Measurements from ENCODE around the gene APOL3.

The APOL3 gene

GRCh38 chr22:36134182-36134581 lies 26.4 kb downstream of the APOL3 start:
- Histone ChIP-seq H3K9me3 (ENCODE audit: insufficient read depth, low read depth, low read length) (no peaks in the 10 kb centered on the region), H3K4me2 (ENCODE audit: low read depth, low read length, poor library complexity, severe bottlenecking) (no peak overlapping the region), H3K36me3 (ENCODE audit: insufficient read depth, low read length) (no peaks in the 10 kb centered on the region), H4K20me1 (ENCODE audit: insufficient read depth, low read length, poor library complexity, severe bottlenecking) (no peaks in the 10 kb centered on the region), H2AFZ (ENCODE audit: low read length) (no peak overlapping the region), H3K9me2 (replicated peaks; ENCODE audit: low read depth, low read length) (no peaks in the 10 kb centered on the region), H3K9ac (ENCODE audit: low read depth, low read length, poor library complexity, severe bottlenecking) (no peak overlapping the region), H3K27me3 (ENCODE audit: insufficient read depth, low read length, poor library complexity, severe bottlenecking) (no peaks in the 10 kb centered on the region), H3K79me2 (ENCODE audit: insufficient read depth, low read length) (no peaks in the 10 kb centered on the region), H3K4me3 (ENCODE audit: low read length, poor library complexity, severe bottlenecking) (no peak overlapping the region), H3K4me1 (ENCODE audit: insufficient read depth, low read length, poor library complexity, severe bottlenecking) (no peaks in the 10 kb centered on the region), H3F3A (ENCODE audit: low read depth) (no peaks in the 10 kb centered on the region)
- TF ChIP-seq EZH2phosphoT487 (IDR thresholded peaks at IDR 0.05; ENCODE audit: borderline replicate concordance) = no peak
- TF ChIP-seq CTCF (conservative IDR thresholded peaks at IDR 0.05; ENCODE audit: low read length) = no peak

DNA sequence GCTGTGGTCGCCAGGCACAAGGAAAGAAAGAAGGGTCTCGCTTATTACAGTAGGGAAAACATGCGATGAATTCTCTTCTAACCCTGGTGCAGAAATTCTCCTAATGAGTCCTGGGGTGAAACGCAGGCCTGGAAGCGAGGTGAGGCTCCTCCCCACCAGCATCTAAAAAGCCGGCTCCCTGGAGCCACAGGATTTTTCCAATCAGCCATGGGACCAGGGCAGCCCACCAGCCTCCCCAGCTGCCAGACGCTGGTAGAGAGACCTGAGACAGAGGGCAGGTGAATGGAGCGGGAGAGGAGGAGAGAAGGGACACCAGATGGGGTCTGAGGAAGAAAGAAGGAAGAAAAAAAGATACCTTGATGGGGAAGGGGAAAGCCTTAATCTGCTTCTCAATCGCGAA lies 28.6 kb downstream of the APOL3 start:
- Histone ChIP-seq H3K9ac (ENCODE audit: low read depth, low read length, poor library complexity, severe bottlenecking) (no peak overlapping the region), H3K4me1 (ENCODE audit: insufficient read depth, low read length, poor library complexity, severe bottlenecking) (no peaks in the 10 kb centered on the region), H3K79me2 (ENCODE audit: insufficient read depth, low read length) (no peaks in the 10 kb centered on the region), H3K9me3 (ENCODE audit: insufficient read depth, low read depth, low read length) (no peaks in the 10 kb centered on the region), H3K36me3 (ENCODE audit: insufficient read depth, low read length) (no peaks in the 10 kb centered on the region), H2AFZ (ENCODE audit: low read length) (no peak overlapping the region), H3K4me3 (ENCODE audit: low read length, poor library complexity, severe bottlenecking) (no peak overlapping the region), H3K27me3 (ENCODE audit: insufficient read depth, low read length, poor library complexity, severe bottlenecking) (no peaks in the 10 kb centered on the region), H3K9me2 (replicated peaks; ENCODE audit: low read depth, low read length) (no peaks in the 10 kb centered on the region), H3K4me2 (ENCODE audit: low read depth, low read length, poor library complexity, severe bottlenecking) (no peak overlapping the region), H3F3A (ENCODE audit: low read depth) (no peaks in the 10 kb centered on the region), H4K20me1 (ENCODE audit: insufficient read depth, low read length, poor library complexity, severe bottlenecking) (no peaks in the 10 kb centered on the region)
- no peak for TF ChIP-seq EZH2phosphoT487 (IDR thresholded peaks at IDR 0.05; ENCODE audit: borderline replicate concordance)

- Histone ChIP-seq H2AFZ (ENCODE audit: low read length) (no peak overlapping the region), H3K9ac (ENCODE audit: low read depth, low read length, poor library complexity, severe bottlenecking) (no peak overlapping the region), H3K9me3 (ENCODE audit: insufficient read depth, low read depth, low read length) (no peaks in the 10 kb centered on the region), H3K27me3 (ENCODE audit: insufficient read depth, low read length, poor library complexity, severe bottlenecking) (no peaks in the 10 kb centered on the region), H3K4me2 (ENCODE audit: low read depth, low read length, poor library complexity, severe bottlenecking) (no peak overlapping the region), H3K4me1 (ENCODE audit: insufficient read depth, low read length, poor library complexity, severe bottlenecking) (no peaks in the 10 kb centered on the region), H3K9me2 (replicated peaks; ENCODE audit: low read depth, low read length) (no peaks in the 10 kb centered on the region), H3K79me2 (ENCODE audit: insufficient read depth, low read length) (no peaks in the 10 kb centered on the region), H4K20me1 (ENCODE audit: insufficient read depth, low read length, poor library complexity, severe bottlenecking) (no peaks in the 10 kb centered on the region), H3K36me3 (ENCODE audit: insufficient read depth, low read length) (no peaks in the 10 kb centered on the region), H3K4me3 (ENCODE audit: low read length, poor library complexity, severe bottlenecking) (no peak overlapping the region), H3F3A (ENCODE audit: low read depth) (0 out of 2 replicates have a peak, but pooled peaks cover 5% of the 10 kb centered on the region)
- TF ChIP-seq CTCF (conservative IDR thresholded peaks at IDR 0.05; ENCODE audit: low read length) (no peak), EZH2phosphoT487 (IDR thresholded peaks at IDR 0.05; ENCODE audit: borderline replicate concordance) (no peak)
Observed at GRCh38 chr22:36129486-36130388, 30.8 kb downstream of the APOL3 start.
